H1 (cell line): Measurements from ENCODE around the gene HAND1. TPM values are rescaled to one million over a fixed set of nuclear protein-coding genes. Genes with fewer than 3 reads are reported as not detected.

Experiments used
- CEBPB ChIP-seq: IDR thresholded peaks from 2 replicates; pipeline ENCODE4 v1.6.1; 2012; ENCODE audit warnings: low read depth, low read length
- CHD2 ChIP-seq: IDR thresholded peaks from 2 replicates; pipeline ENCODE4 v1.6.1; 2012; ENCODE audit warnings: low read length, improper control_type of control experiment
- CTBP2 ChIP-seq: IDR thresholded peaks from 2 replicates; pipeline ENCODE4 v1.7.0; 2011; ENCODE audit warnings: borderline replicate concordance, mild to moderate bottlenecking, moderate library complexity, mixed read lengths, low read length; ENCODE audit not compliant: insufficient read depth, insufficient read length
- EP300 ChIP-seq, 2 experiments: IDR thresholded peaks; 1 replicate in 1 of 2; 2 replicates in 1 of 2; pipeline ENCODE4 v1.6.1; 2011 to 2012; ENCODE audit warnings: low read depth in 2 of 2, low read length in 2 of 2, mild to moderate bottlenecking in 2 of 2, borderline replicate concordance in 1 of 2, inconsistent platforms in 1 of 2, moderate library complexity in 1 of 2
- GABPA ChIP-seq: IDR thresholded peaks from 2 replicates; pipeline ENCODE4 v1.6.1; 2011; ENCODE audit warnings: mild to moderate bottlenecking, low read length, moderate library complexity, borderline replicate concordance; ENCODE audit not compliant: insufficient read depth
- GTF2F1 ChIP-seq: IDR thresholded peaks from 2 replicates; pipeline ENCODE4 v1.6.1; 2012; ENCODE audit warnings: low read depth, low read length, improper control_type of control experiment, borderline replicate concordance
- HDAC2 ChIP-seq, 2 experiments: fragments of 300-600 bp in 1 of 2; sonication (generic) in 1 of 2; IDR thresholded peaks; 2 replicates each; pipeline ENCODE4 v1.6.1; 2011 to 2012; ENCODE audit warnings: low read depth in 2 of 2, low read length in 2 of 2, mild to moderate bottlenecking in 2 of 2, moderate library complexity in 2 of 2, borderline replicate concordance in 1 of 2, inconsistent platforms in 1 of 2
- JUN ChIP-seq: IDR thresholded peaks from 2 replicates; pipeline ENCODE4 v1.6.1; 2011; ENCODE audit warnings: low read depth, mild to moderate bottlenecking, improper control_type of control experiment, low read length
- PHF8 ChIP-seq: fragments of 200-600 bp; sonication (generic); conservative IDR thresholded peaks from 2 replicates; pipeline ENCODE4 v1.7.1; 2012; ENCODE audit warnings: low read depth, mild to moderate bottlenecking, inconsistent platforms, low read length, moderate library complexity
- POU5F1 ChIP-seq: IDR thresholded peaks from 2 replicates; pipeline ENCODE4 v1.6.1; 2011; ENCODE audit warnings: low read depth, mild to moderate bottlenecking, low read length, moderate library complexity
- RBBP5 ChIP-seq: IDR thresholded peaks from 2 replicates; pipeline ENCODE4 v1.7.1; 2012; ENCODE audit warnings: low read depth, mild to moderate bottlenecking, inconsistent platforms, low read length, moderate library complexity, borderline replicate concordance
- SIN3A ChIP-seq, 2 experiments: IDR thresholded peaks in 1 of 2; conservative IDR thresholded peaks in 1 of 2; 2 replicates each; pipeline ENCODE4 v1.6.1; 2011 to 2012; ENCODE audit warnings: low read length in 2 of 2, improper control_type of control experiment in 1 of 2, low read depth in 1 of 2, mild to moderate bottlenecking in 1 of 2
- SIX5 ChIP-seq: IDR thresholded peaks from 2 replicates; pipeline ENCODE4 v1.6.1; 2011; ENCODE audit warnings: mild to moderate bottlenecking, low read depth, low read length
- SP1 ChIP-seq: IDR thresholded peaks from 2 replicates; pipeline ENCODE4 v1.6.1; 2011; ENCODE audit warnings: low read depth, low read length
- SRF ChIP-seq: IDR thresholded peaks from 2 replicates; pipeline ENCODE4 v1.6.1; 2011; ENCODE audit warnings: mild to moderate bottlenecking, low read depth, low read length, moderate library complexity
- TAF1 ChIP-seq: IDR thresholded peaks from 2 replicates; pipeline ENCODE4 v1.6.1; 2011; ENCODE audit warnings: mild to moderate bottlenecking, low read depth, low read length
- TEAD4 ChIP-seq: IDR thresholded peaks from 2 replicates; pipeline ENCODE4 v1.6.1; 2012; ENCODE audit warnings: low read depth, low read length, inconsistent platforms, mixed read lengths
- YY1 ChIP-seq: IDR thresholded peaks from 2 replicates; pipeline ENCODE4 v1.6.1; 2011; ENCODE audit warnings: low read depth, mild to moderate bottlenecking, low read length
- polyA plus RNA-seq, 7 experiments: library from polyadenylated mRNA; depleted of rRNA in 3 of 7; stranded (reverse) in 5 of 7; unstranded in 2 of 7; fragments of >200 nt in 5 of 7; fragments of 200-250 nt in 2 of 7; gene quantifications; 1 replicate in 5 of 7; 2 replicates in 1 of 7; 4 replicates in 1 of 7; pipeline versions ENCODE4 v1.2.1 to v1.2.3, GENCODE V29; 2011 to 2013; ENCODE audit warnings: missing spikeins in 2 of 7, mixed read lengths in 2 of 7
- total RNA-seq: library from RNA; stranded (reverse); fragmentation: NEBNext Ultra II Directional; extraction: Animal tissue kit (Norgen Biotek cat#: 25700); gene quantifications from 2 replicates; pipeline ENCODE4 v1.2.1, GENCODE V29; 2021
- TF ChIP-seq, protein P1 (sequence below), 3 experiments: IDR thresholded peaks; 1 replicate in 2 of 3; 2 replicates in 1 of 3; pipeline versions ENCODE4 v1.5.1 to v1.6.1; 2011; ENCODE audit warnings: low read length in 3 of 3, mild to moderate bottlenecking in 3 of 3, inconsistent platforms in 2 of 3, low read depth in 1 of 3, moderate library complexity in 1 of 3; ENCODE audit not compliant: insufficient read depth in 1 of 3; ENCODE audit errors: control extremely low read depth in 1 of 3
- TF ChIP-seq, protein P2 (sequence below): IDR thresholded peaks from 2 replicates; pipeline ENCODE4 v1.6.1; 2011; ENCODE audit warnings: low read length, improper control_type of control experiment

Gene HAND1
- total and polyA plus RNA-seq, 2 of the 8 experiments (the other 6 are each of a cell fraction or from before 2014, with no cell fraction given), result 0.06 TPM; not detected in 1

DNA sequence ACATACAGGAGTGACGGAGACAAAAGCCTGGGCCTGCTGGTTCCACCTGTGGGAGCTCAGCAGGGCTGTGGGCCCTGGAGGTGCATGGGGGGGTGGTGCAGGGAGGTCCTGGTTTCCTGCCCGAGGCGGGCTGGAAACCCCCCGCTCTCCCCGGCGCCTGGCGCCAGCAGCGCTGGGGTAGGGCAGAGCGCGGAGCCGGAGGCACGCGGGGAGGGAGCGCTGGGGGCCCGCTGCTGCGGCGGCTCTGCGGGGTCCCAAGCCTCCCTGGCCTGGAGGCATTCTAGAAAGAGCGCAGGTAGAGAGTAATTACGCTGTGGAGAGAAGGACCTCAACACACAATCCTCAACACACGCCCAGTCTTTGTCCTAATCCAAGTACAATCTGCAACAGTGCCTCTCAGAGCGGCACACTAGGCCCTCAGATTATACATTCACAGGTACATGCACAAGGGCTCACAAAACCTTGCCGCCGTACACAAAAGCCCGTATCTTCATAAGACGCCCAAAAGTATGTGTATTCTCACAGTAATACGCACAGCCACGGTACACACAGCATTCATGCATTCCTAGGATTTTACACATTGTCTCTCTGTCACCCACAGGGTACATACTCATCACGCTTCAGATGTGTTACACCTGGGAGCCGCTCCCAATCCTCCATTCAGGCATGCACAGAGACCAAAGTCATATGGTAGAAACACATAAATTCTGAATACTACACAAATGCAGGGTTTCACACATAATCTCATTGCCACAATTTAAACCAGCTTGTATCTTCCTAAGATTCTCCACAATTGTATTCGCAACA lies 2.1 kb upstream of the HAND1 start (continued):
- TF ChIP-seq JUN, result no peak
- TF ChIP-seq HDAC2 (IDR thresholded peaks at IDR 0.05; ENCODE audit: borderline replicate concordance in 1 of 2, low read depth in 2 of 2, low read length in 2 of 2), result no peak
- peak; percentile 33; the same call in 1 of the 2 replicates for TF ChIP-seq YY1
- no peak for TF ChIP-seq TAF1
- TF ChIP-seq GABPA, result no peak
- no peak for TF ChIP-seq SIX5
- no peak for TF ChIP-seq SRF
- TF ChIP-seq POU5F1, result no peak
- TF ChIP-seq GTF2F1, result no peak
- TF ChIP-seq TEAD4, result no peak
- no peak for TF ChIP-seq EP300 (IDR thresholded peaks at IDR 0.05; ENCODE audit: borderline replicate concordance in 1 of 2, low read depth in 2 of 2, low read length in 2 of 2)
- TF ChIP-seq CEBPB, result no peak
- no peak for TF ChIP-seq SP1
- TF ChIP-seq PHF8, result no peak
- no peak for TF ChIP-seq SIN3A (conservative IDR thresholded peaks at IDR 0.05 in 1 of 2, IDR thresholded peaks at IDR 0.05 in 1 of 2; ENCODE audit: low read depth in 1 of 2, low read length in 2 of 2)
- TF ChIP-seq CTBP2, result peak; percentile 13
- no peak for TF ChIP-seq RBBP5
- TF ChIP-seq, protein P1, sequence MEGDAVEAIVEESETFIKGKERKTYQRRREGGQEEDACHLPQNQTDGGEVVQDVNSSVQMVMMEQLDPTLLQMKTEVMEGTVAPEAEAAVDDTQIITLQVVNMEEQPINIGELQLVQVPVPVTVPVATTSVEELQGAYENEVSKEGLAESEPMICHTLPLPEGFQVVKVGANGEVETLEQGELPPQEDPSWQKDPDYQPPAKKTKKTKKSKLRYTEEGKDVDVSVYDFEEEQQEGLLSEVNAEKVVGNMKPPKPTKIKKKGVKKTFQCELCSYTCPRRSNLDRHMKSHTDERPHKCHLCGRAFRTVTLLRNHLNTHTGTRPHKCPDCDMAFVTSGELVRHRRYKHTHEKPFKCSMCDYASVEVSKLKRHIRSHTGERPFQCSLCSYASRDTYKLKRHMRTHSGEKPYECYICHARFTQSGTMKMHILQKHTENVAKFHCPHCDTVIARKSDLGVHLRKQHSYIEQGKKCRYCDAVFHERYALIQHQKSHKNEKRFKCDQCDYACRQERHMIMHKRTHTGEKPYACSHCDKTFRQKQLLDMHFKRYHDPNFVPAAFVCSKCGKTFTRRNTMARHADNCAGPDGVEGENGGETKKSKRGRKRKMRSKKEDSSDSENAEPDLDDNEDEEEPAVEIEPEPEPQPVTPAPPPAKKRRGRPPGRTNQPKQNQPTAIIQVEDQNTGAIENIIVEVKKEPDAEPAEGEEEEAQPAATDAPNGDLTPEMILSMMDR (IDR thresholded peaks at IDR 0.05; ENCODE audit: control extremely low read depth in 1 of 3, insufficient read depth in 1 of 3, low read depth in 1 of 3, low read length in 3 of 3), result no peak
- TF ChIP-seq, protein P2, sequence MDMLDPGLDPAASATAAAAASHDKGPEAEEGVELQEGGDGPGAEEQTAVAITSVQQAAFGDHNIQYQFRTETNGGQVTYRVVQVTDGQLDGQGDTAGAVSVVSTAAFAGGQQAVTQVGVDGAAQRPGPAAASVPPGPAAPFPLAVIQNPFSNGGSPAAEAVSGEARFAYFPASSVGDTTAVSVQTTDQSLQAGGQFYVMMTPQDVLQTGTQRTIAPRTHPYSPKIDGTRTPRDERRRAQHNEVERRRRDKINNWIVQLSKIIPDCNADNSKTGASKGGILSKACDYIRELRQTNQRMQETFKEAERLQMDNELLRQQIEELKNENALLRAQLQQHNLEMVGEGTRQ, result no peak
- no peak for TF ChIP-seq CHD2
